Measurements from ENCODE around the gene AP3D1. TPM values are rescaled to one million over a fixed set of nuclear protein-coding genes. Genes with fewer than 3 reads are reported as not detected.

AP3D1 gene
- total and polyA plus RNA-seq, 7 donors: 51.5 to 120 (median 81.3) TPM

DNA sequence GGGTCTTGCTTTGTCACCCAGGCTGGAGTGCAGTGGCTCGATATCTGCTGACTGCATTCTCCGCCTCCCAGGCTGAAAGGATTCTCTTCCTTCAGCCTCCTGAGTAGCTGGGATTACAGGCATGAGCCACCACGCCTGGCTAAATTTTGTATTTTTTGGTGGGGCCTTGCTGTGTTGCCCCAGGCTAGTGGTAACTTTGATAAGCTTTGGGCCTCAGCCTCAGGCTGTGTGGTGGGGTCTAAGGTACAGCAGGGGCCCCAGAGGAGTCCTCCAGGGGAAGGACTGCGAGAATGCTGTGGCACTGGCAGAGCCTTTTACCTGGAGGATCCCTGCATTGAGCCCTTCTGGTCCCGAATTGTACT is 19.6 kb upstream of the AP3D1 start:
- TF ChIP-seq, protein P1, sequence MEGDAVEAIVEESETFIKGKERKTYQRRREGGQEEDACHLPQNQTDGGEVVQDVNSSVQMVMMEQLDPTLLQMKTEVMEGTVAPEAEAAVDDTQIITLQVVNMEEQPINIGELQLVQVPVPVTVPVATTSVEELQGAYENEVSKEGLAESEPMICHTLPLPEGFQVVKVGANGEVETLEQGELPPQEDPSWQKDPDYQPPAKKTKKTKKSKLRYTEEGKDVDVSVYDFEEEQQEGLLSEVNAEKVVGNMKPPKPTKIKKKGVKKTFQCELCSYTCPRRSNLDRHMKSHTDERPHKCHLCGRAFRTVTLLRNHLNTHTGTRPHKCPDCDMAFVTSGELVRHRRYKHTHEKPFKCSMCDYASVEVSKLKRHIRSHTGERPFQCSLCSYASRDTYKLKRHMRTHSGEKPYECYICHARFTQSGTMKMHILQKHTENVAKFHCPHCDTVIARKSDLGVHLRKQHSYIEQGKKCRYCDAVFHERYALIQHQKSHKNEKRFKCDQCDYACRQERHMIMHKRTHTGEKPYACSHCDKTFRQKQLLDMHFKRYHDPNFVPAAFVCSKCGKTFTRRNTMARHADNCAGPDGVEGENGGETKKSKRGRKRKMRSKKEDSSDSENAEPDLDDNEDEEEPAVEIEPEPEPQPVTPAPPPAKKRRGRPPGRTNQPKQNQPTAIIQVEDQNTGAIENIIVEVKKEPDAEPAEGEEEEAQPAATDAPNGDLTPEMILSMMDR (IDR thresholded peaks at IDR 0.05): no peak
- intact Hi-C loops (cut with DNase I): no loop called here
- H3K27ac ChIP-seq: peak overlapping the region; percentile 90
- H3K4me1 ChIP-seq: peaks cover 71% of the 10 kb centered on the region
- H3K36me3 ChIP-seq (ENCODE audit: insufficient read depth in 1 of 2, low read depth in 1 of 2): no peaks in the 10 kb centered on the region
- WGBS, 3 donors: 71 to 76% (median 72%) methylated on average over 5 of the region's 5 CpGs
- no peaks in the 10 kb centered on the region for H3K9me3 ChIP-seq
- H3K4me3 ChIP-seq: no peak overlapping the region
- no peaks in the 10 kb centered on the region for H3K27me3 ChIP-seq (ENCODE audit: insufficient read depth in 3 of 3, low read length in 2 of 3)
- ATAC-seq (no peak), DNase-seq (no peak)

DNA sequence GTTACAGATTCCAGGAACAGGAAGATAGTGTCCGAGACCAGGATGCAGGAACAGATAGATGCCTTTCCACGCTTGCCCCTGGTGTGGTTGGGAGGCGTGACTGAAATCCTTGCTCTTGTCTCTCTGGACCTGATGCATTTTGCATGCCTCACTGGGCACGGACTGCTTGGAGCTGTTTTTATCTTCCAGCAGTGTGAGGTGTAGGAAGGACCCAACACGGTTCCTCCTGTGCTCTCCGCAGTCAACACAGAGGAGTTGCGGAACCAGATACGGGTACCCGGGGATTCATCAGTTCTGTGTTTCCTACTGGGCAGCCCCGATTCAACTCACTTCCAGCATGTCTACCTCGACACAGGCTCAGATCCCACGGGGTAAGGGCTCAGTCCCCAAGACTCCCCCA is 18.9 kb upstream of the AP3D1 start:
- no peaks in the 10 kb centered on the region for H3K27me3 ChIP-seq (ENCODE audit: insufficient read depth in 3 of 3, low read length in 2 of 3)
- 38 to 67% (median 45%) methylated on average over 12 of the region's 12 CpGs for WGBS, 3 donors
- intact Hi-C loops (cut with DNase I): no loop called here
- ATAC-seq (peak in 2 of 4 donors; percentile 11 to 13), DNase-seq (no peak)
- H3K4me1 ChIP-seq: peaks cover 73% of the 10 kb centered on the region
- H3K4me3 ChIP-seq: peak overlapping the region; percentile 6
- TF ChIP-seq, protein P1 (IDR thresholded peaks at IDR 0.05): no peak
- H3K9me3 ChIP-seq: no peaks in the 10 kb centered on the region
- peak overlapping the region; percentile 90 for H3K27ac ChIP-seq
- no peaks in the 10 kb centered on the region for H3K36me3 ChIP-seq (ENCODE audit: insufficient read depth in 1 of 2, low read depth in 1 of 2)

DNA sequence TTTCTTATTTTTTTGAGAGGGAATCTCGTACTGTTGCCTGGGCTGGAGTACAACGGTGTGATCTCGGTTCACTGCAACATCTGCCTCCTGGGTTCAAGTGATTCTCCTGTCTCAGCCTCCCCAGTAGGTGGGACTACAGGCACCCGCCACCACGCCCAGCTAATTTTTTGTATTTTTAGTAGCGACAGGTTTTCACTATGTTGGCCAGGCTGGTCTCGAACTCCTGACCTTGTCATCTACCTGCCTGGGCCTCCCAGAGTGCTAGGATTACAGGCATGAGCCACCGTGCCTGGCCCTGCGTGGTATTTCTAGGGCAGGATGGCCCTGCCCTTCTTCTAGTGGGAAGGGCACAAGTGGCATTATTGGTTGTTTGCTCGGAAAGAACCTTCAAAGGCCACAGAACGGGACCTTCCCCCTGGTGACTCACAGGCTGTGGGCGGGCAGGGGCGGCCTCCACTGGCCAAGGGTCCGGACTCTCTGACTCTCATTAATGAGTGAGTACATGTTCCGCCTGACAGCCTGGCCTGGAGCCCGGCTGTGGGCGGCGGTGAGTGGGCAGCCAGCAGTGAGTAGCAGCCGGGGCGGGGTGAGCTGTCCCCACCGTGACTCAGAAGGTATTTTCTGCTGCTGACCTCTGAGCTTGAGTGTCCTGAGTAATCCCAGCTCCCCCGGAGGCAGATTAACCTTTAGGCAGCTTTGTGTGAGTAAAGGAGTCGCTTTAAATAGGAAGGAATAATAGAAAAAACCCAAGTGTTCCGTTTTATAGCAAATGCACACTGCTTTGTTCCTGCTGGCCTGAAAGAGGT is 17.5 kb upstream of the AP3D1 start:
- 2 to 9% (median 3%) methylated on average over 24 of the region's 24 CpGs for WGBS, 3 donors
- H3K27me3 ChIP-seq (ENCODE audit: insufficient read depth in 3 of 3, low read length in 2 of 3): no peaks in the 10 kb centered on the region
- H3K9me3 ChIP-seq: no peaks in the 10 kb centered on the region
- TF ChIP-seq, protein P1 (IDR thresholded peaks at IDR 0.05): no peak
- peak overlapping the region; percentile 90 for H3K27ac ChIP-seq
- peak overlapping the region; percentile 39 for H3K4me3 ChIP-seq
- ATAC-seq (peak; percentile 86 to 92 (median 90)), DNase-seq (peak; percentile 99)
- no peaks in the 10 kb centered on the region for H3K36me3 ChIP-seq (ENCODE audit: insufficient read depth in 1 of 2, low read depth in 1 of 2)
- peaks cover 73% of the 10 kb centered on the region for H3K4me1 ChIP-seq
- intact Hi-C loops (cut with DNase I): no loop called here

DNA sequence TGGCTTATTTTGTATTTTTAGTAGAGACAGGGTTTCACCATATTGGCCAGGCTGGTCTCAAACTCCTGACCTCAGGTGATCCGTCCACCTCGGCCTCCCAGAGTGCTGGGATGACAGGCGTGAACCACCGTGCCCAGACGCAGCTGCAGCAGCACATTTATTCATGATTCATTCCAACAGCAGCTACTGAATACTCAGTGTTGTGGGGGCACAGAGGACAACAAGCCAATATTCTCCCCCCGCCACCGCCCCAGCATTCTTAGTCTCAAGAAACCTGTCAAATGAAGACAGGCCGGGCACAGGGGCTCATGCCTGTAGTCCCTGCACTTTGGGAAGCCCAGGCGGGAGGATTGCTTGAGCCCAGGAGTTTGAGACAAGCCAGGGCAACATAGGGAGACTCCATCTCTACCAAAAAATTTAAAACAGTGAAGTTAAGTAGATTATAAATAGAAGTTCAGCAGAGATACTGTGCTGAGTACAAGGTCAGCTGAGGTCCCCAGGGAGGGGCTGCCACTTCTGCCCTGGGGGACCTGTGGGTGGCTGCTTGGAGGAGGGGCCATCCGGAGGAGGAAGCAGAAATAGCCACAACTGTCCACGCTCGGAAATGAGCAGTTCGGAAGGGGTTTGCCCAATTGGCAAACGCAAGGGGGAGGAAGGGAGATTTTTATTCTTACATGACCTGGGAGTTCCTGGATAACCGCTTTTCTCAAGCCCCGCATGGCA is 16.7 kb upstream of the AP3D1 start:
- peak in 3 of 4 donors; percentile 14 to 25 (median 16) for ATAC-seq
- Histone ChIP-seq H3K4me3 (peak overlapping the region; percentile 39), H3K27me3 (ENCODE audit: insufficient read depth in 3 of 3, low read length in 2 of 3) (no peaks in the 10 kb centered on the region), H3K4me1 (peaks cover 73% of the 10 kb centered on the region), H3K27ac (peak overlapping the region; percentile 90), H3K9me3 (no peaks in the 10 kb centered on the region), H3K36me3 (ENCODE audit: insufficient read depth in 1 of 2, low read depth in 1 of 2) (no peaks in the 10 kb centered on the region)
- DNase-seq: peak; percentile 79 to 83
- intact Hi-C loops (cut with DNase I): no loop called here
- 23 to 31% (median 27%) methylated on average over 16 of the region's 16 CpGs for WGBS, 3 donors
- TF ChIP-seq, protein P1 (IDR thresholded peaks at IDR 0.05): no peak
